ENCODE results near the gene ALPK3.

The ALPK3 gene

GRCh38 chr15:84785053-84785452 lies 32.1 kb upstream of the ALPK3 start:
- H3K36me3 ChIP-seq (ENCODE audit: control insufficient read depth, insufficient read depth, low read length) = peaks cover 44% of the 10 kb centered on the region
- H3K9me3 ChIP-seq (ENCODE audit: control insufficient read depth, insufficient read depth, low read depth, low read length) = no peaks in the 10 kb centered on the region
- no peak overlapping the region for H3K27ac ChIP-seq (ENCODE audit: low read depth, low read length)
- H3K27me3 ChIP-seq (ENCODE audit: control insufficient read depth, insufficient read depth, low read length) = no peaks in the 10 kb centered on the region
- H3K9ac ChIP-seq (ENCODE audit: low read length) = no peak overlapping the region
- no peak overlapping the region for H3K4me3 ChIP-seq (ENCODE audit: low read depth, low read length)
- peaks cover 10% of the 10 kb centered on the region for H3K4me1 ChIP-seq (ENCODE audit: control insufficient read depth, insufficient read depth, low read length)

GRCh38 chr15:84788500-84788899 lies 28.7 kb upstream of the ALPK3 start:
- Histone ChIP-seq H3K27ac (ENCODE audit: low read depth, low read length) (no peak overlapping the region), H3K4me1 (ENCODE audit: control insufficient read depth, insufficient read depth, low read length) (peaks cover 6% of the 10 kb centered on the region), H3K4me3 (ENCODE audit: low read depth, low read length) (no peak overlapping the region), H3K9me3 (ENCODE audit: control insufficient read depth, insufficient read depth, low read depth, low read length) (no peaks in the 10 kb centered on the region), H3K27me3 (ENCODE audit: control insufficient read depth, insufficient read depth, low read length) (no peaks in the 10 kb centered on the region), H3K9ac (ENCODE audit: low read length) (no peak overlapping the region), H3K36me3 (ENCODE audit: control insufficient read depth, insufficient read depth, low read length) (peaks cover 56% of the 10 kb centered on the region)

- Histone ChIP-seq H3K4me1 (ENCODE audit: control insufficient read depth, insufficient read depth, low read length) (no peaks in the 10 kb centered on the region), H3K9me3 (ENCODE audit: control insufficient read depth, insufficient read depth, low read depth, low read length) (no peaks in the 10 kb centered on the region), H3K27ac (ENCODE audit: low read depth, low read length) (no peak overlapping the region), H3K4me3 (ENCODE audit: low read depth, low read length) (no peak overlapping the region), H3K9ac (ENCODE audit: low read length) (no peak overlapping the region), H3K27me3 (ENCODE audit: control insufficient read depth, insufficient read depth, low read length) (no peaks in the 10 kb centered on the region), H3K36me3 (ENCODE audit: control insufficient read depth, insufficient read depth, low read length) (peaks cover 47% of the 10 kb centered on the region)
Measured at GRCh38 chr15:84789762-84790161, 27.4 kb upstream of the ALPK3 start.

GRCh38 chr15:84790676-84791075 lies 26.5 kb upstream of the ALPK3 start:
- Histone ChIP-seq H3K9me3 (ENCODE audit: control insufficient read depth, insufficient read depth, low read depth, low read length) (no peaks in the 10 kb centered on the region), H3K27me3 (ENCODE audit: control insufficient read depth, insufficient read depth, low read length) (no peaks in the 10 kb centered on the region), H3K36me3 (ENCODE audit: control insufficient read depth, insufficient read depth, low read length) (peaks cover 49% of the 10 kb centered on the region), H3K9ac (ENCODE audit: low read length) (no peak overlapping the region), H3K4me1 (ENCODE audit: control insufficient read depth, insufficient read depth, low read length) (no peaks in the 10 kb centered on the region), H3K27ac (ENCODE audit: low read depth, low read length) (no peak overlapping the region), H3K4me3 (ENCODE audit: low read depth, low read length) (no peak overlapping the region)

- H3K4me1 ChIP-seq (ENCODE audit: control insufficient read depth, insufficient read depth, low read length) = no peaks in the 10 kb centered on the region
- H3K4me3 ChIP-seq (ENCODE audit: low read depth, low read length) = no peak overlapping the region
- no peaks in the 10 kb centered on the region for H3K27me3 ChIP-seq (ENCODE audit: control insufficient read depth, insufficient read depth, low read length)
- H3K27ac ChIP-seq (ENCODE audit: low read depth, low read length) = no peak overlapping the region
- H3K9me3 ChIP-seq (ENCODE audit: control insufficient read depth, insufficient read depth, low read depth, low read length) = no peaks in the 10 kb centered on the region
- H3K9ac ChIP-seq (ENCODE audit: low read length) = no peak overlapping the region
- peaks cover 47% of the 10 kb centered on the region for H3K36me3 ChIP-seq (ENCODE audit: control insufficient read depth, insufficient read depth, low read length)
Measured at GRCh38 chr15:84791763-84792162, 25.4 kb upstream of the ALPK3 start.

- H3K4me3 ChIP-seq (ENCODE audit: low read depth, low read length) = no peak overlapping the region
- no peaks in the 10 kb centered on the region for H3K9me3 ChIP-seq (ENCODE audit: control insufficient read depth, insufficient read depth, low read depth, low read length)
- no peak overlapping the region for H3K27ac ChIP-seq (ENCODE audit: low read depth, low read length)
- no peaks in the 10 kb centered on the region for H3K4me1 ChIP-seq (ENCODE audit: control insufficient read depth, insufficient read depth, low read length)
- no peaks in the 10 kb centered on the region for H3K27me3 ChIP-seq (ENCODE audit: control insufficient read depth, insufficient read depth, low read length)
- no peak overlapping the region for H3K9ac ChIP-seq (ENCODE audit: low read length)
- peaks cover 54% of the 10 kb centered on the region for H3K36me3 ChIP-seq (ENCODE audit: control insufficient read depth, insufficient read depth, low read length)
Measured at GRCh38 chr15:84793431-84794161, 23.6 kb upstream of the ALPK3 start.

- no peak overlapping the region for H3K9ac ChIP-seq (ENCODE audit: low read length)
- no peak overlapping the region for H3K4me3 ChIP-seq (ENCODE audit: low read depth, low read length)
- H3K36me3 ChIP-seq (ENCODE audit: control insufficient read depth, insufficient read depth, low read length) = peaks cover 59% of the 10 kb centered on the region
- no peak overlapping the region for H3K27ac ChIP-seq (ENCODE audit: low read depth, low read length)
- no peaks in the 10 kb centered on the region for H3K4me1 ChIP-seq (ENCODE audit: control insufficient read depth, insufficient read depth, low read length)
- H3K27me3 ChIP-seq (ENCODE audit: control insufficient read depth, insufficient read depth, low read length) = no peaks in the 10 kb centered on the region
- no peaks in the 10 kb centered on the region for H3K9me3 ChIP-seq (ENCODE audit: control insufficient read depth, insufficient read depth, low read depth, low read length)
Measured at GRCh38 chr15:84794162-84794547, 23.0 kb upstream of the ALPK3 start.

GRCh38 chr15:84795186-84795585 lies 22.0 kb upstream of the ALPK3 start:
- H3K4me1 ChIP-seq (ENCODE audit: control insufficient read depth, insufficient read depth, low read length) = no peaks in the 10 kb centered on the region
- H3K9me3 ChIP-seq (ENCODE audit: control insufficient read depth, insufficient read depth, low read depth, low read length) = no peaks in the 10 kb centered on the region
- no peak overlapping the region for H3K9ac ChIP-seq (ENCODE audit: low read length)
- H3K27me3 ChIP-seq (ENCODE audit: control insufficient read depth, insufficient read depth, low read length) = no peaks in the 10 kb centered on the region
- no peak overlapping the region for H3K27ac ChIP-seq (ENCODE audit: low read depth, low read length)
- peaks cover 68% of the 10 kb centered on the region for H3K36me3 ChIP-seq (ENCODE audit: control insufficient read depth, insufficient read depth, low read length)
- H3K4me3 ChIP-seq (ENCODE audit: low read depth, low read length) = no peak overlapping the region

- Histone ChIP-seq H3K4me1 (ENCODE audit: control insufficient read depth, insufficient read depth, low read length) (no peaks in the 10 kb centered on the region), H3K27ac (ENCODE audit: low read depth, low read length) (no peak overlapping the region), H3K9me3 (ENCODE audit: control insufficient read depth, insufficient read depth, low read depth, low read length) (no peaks in the 10 kb centered on the region), H3K4me3 (ENCODE audit: low read depth, low read length) (no peak overlapping the region), H3K27me3 (ENCODE audit: control insufficient read depth, insufficient read depth, low read length) (no peaks in the 10 kb centered on the region), H3K36me3 (ENCODE audit: control insufficient read depth, insufficient read depth, low read length) (peaks cover 69% of the 10 kb centered on the region), H3K9ac (ENCODE audit: low read length) (no peak overlapping the region)
Measured at GRCh38 chr15:84797212-84797611, 19.9 kb upstream of the ALPK3 start.

- no peak overlapping the region for H3K9ac ChIP-seq (ENCODE audit: low read length)
- no peaks in the 10 kb centered on the region for H3K9me3 ChIP-seq (ENCODE audit: control insufficient read depth, insufficient read depth, low read depth, low read length)
- H3K27ac ChIP-seq (ENCODE audit: low read depth, low read length) = no peak overlapping the region
- H3K4me3 ChIP-seq (ENCODE audit: low read depth, low read length) = no peak overlapping the region
- no peaks in the 10 kb centered on the region for H3K27me3 ChIP-seq (ENCODE audit: control insufficient read depth, insufficient read depth, low read length)
- H3K36me3 ChIP-seq (ENCODE audit: control insufficient read depth, insufficient read depth, low read length) = peaks cover 67% of the 10 kb centered on the region
- no peaks in the 10 kb centered on the region for H3K4me1 ChIP-seq (ENCODE audit: control insufficient read depth, insufficient read depth, low read length)
Measured at GRCh38 chr15:84797801-84798200, 19.4 kb upstream of the ALPK3 start.

GRCh38 chr15:84798436-84798946 lies 18.7 kb upstream of the ALPK3 start:
- no peak overlapping the region for H3K4me3 ChIP-seq (ENCODE audit: low read depth, low read length)
- peaks cover 69% of the 10 kb centered on the region for H3K36me3 ChIP-seq (ENCODE audit: control insufficient read depth, insufficient read depth, low read length)
- H3K9me3 ChIP-seq (ENCODE audit: control insufficient read depth, insufficient read depth, low read depth, low read length) = no peaks in the 10 kb centered on the region

More at GRCh38 chr15:84798436-84798946, 18.7 kb upstream of the ALPK3 start:
- no peak overlapping the region for H3K9ac ChIP-seq (ENCODE audit: low read length)
- H3K27me3 ChIP-seq (ENCODE audit: control insufficient read depth, insufficient read depth, low read length) = no peaks in the 10 kb centered on the region
- H3K4me1 ChIP-seq (ENCODE audit: control insufficient read depth, insufficient read depth, low read length) = no peaks in the 10 kb centered on the region
- no peak overlapping the region for H3K27ac ChIP-seq (ENCODE audit: low read depth, low read length)

All from HUES6 (cell line).